Subcutaneous adipose tissue (tissue), 4 donors: ENCODE data around the gene GJD4. TPM values are rescaled to one million over a fixed set of nuclear protein-coding genes. Genes with fewer than 3 reads are reported as not detected.

ENCODE experiments used
- CTCF ChIP-seq: fragments of 450-650 bp; IDR thresholded peaks from one replicate; pipeline ENCODE4 v1.5.1; 2016; ENCODE audit warnings: low read depth, mild to moderate bottlenecking, control low read depth, antibody characterized with exemption, moderate library complexity
- total RNA-seq, 4 donors: library from RNA; depleted of rRNA; stranded (reverse); fragments of >200 nt; gene quantifications; one replicate each; pipeline ENCODE4 v1.1.0, GENCODE V29; 2016

GJD4 gene
- total RNA-seq, 4 donors from 2014 or later = not detected

DNA sequence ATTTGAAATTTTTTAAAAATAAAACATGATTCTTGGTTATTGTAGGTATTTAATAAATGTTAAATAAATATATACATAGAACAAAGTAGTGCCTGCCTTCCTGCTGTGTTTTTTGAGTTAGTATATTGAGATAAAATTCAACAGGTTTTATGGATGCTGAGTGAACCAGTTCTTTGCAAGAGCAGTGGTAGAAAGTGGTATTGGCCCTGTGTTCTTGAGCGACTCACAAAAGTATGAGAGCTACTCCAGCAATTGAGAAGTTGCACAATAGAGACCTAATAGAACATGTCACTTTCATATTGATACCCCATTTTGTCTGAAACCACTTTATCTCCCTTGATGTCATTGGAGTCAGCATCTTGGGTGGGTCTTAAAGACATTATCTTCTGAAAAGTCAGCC is 32.6 kb upstream of the GJD4 start:
- TF ChIP-seq CTCF = no peak

DNA sequence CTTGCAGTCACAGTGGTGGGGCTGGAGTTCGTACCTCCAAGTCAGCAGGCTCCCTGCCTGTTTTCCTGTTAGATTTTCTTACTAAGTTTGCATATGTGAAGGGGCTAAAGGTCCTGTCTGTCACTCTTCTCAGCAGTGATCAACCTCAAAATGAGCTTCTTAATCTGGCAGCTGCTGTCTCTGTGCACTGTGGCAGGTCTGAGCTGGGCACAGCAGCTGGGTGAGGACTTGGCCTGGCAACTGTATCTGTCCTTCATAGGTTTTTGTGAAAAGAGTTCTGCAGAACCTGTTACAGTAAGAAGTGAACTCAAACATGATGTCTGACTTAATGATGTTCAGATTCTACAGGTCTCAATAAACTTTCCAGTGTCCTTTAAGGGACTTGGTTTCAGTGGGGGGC is 31.3 kb upstream of the GJD4 start:
- TF ChIP-seq CTCF = no peak

DNA sequence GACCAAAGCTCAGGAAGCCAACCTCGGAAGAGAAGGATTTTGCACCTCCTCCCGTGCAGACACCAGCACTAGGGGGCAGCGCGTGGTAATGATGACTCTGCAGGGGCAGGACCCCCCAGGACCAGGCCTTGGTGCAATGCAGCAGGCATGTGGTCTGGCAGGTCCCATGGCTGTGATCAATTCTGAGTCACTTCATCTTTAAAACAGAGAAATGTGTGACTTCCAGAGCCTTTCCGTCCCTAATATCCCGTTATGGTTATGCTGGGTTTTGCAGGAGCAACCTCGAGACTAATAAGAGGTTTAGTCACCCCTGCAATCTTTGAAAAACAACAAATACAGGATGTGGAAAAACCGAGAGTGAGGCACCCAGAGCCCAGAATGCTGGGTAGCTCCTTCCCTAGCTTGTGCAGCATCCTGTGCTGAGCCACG is 30.2 kb upstream of the GJD4 start:
- no peak for TF ChIP-seq CTCF

- TF ChIP-seq CTCF = no peak
These were observed 29.5 kb upstream of the GJD4 start for GRCh38 chr10:35575640-35576039.

GRCh38 chr10:35576730-35577129 is 28.4 kb upstream of the GJD4 start:
- no peak for TF ChIP-seq CTCF

GRCh38 chr10:35577926-35578617 is 27.1 kb upstream of the GJD4 start:
- no peak for TF ChIP-seq CTCF

DNA sequence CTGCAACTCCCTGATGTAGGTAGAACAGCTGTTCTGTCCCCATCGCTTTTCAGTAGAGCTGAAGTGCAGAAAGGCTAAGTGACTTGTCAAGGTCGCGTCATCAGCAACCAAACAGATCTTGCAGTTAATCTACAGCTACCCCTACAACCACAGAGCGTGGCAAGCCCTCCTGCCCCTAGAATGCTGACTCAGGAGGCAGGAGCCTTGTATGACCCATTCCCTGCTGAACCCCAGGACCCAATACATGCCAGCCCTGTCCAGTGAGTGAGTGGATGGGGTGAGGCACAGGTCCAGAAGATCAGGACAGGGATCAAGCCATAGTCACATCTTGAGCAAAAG is 26.6 kb upstream of the GJD4 start:
- no peak for TF ChIP-seq CTCF
